Activated CD8-positive, alpha-beta memory T cell treated with anti-CD3 and anti-CD28 coated beads for 36 hours (primary cell): ENCODE measurements around the gene IGSF9. TPM values are rescaled to one million over a fixed set of nuclear protein-coding genes. Genes with fewer than 3 reads are reported as not detected.
"Not testable (repeated sequence)": the region's sequence is repeated elsewhere in the genome, so short reads cannot be mapped to it uniquely, and the experiment has no call there.

Experiments used
- CTCF ChIA-PET: fragments of 350-600 bp; sonication (Branson Sonifier 250); formaldehyde crosslinking; loops from one replicate; lab custom pipeline; 2021; ENCODE audit warnings: antibody characterized with exemption; lab: Charles Lee
- POLR2A ChIA-PET: fragments of 350-600 bp; sonication (Branson Sonifier 250); formaldehyde crosslinking; loops from one replicate; lab custom pipeline; 2021; ENCODE audit warnings: antibody characterized with exemption; lab: Charles Lee
- total RNA-seq, 2 experiments: library from RNA; stranded (reverse); gene quantifications; one replicate each; pipeline ENCODE4 v1.2.3, GENCODE V29; 2021

Gene IGSF9
- total RNA-seq, 2 experiments from 2014 or later: 0.06 TPM; not detected in 1

- ChIA-PET CTCF (no interaction called here), POLR2A (no interaction called here)
These were observed 27.7 kb downstream of the IGSF9 start for GRCh38 chr1:159917533-159918351.

GRCh38 chr1:159916242-159917051 is 29.0 kb downstream of the IGSF9 start:
- ChIA-PET POLR2A (interaction anchor here (2.3 kb wide), 1 partner anchor 8 kb away, joined by 11 read pairs; the partner anchor contains the start of gene TAGLN2), CTCF (interaction anchor here (1.0 to 1.3 kb wide), 2 partner anchors 7 to 20 kb away, joined by 3 to 4 read pairs; no protein-coding TSS in a partner anchor)

- ChIA-PET CTCF (interaction anchor here (1.0 to 1.3 kb wide), 2 partner anchors 8 to 19 kb away, joined by 3 to 4 read pairs; no protein-coding TSS in a partner anchor), POLR2A (interaction anchor here (2.3 kb wide), 1 partner anchor 9 kb away, joined by 11 read pairs; the partner anchor contains the start of gene TAGLN2)
These were observed 29.7 kb downstream of the IGSF9 start for GRCh38 chr1:159915571-159916241.

- ChIA-PET CTCF (no interaction called here), POLR2A (interaction anchor here (0.7 to 2.3 kb wide), 3 partner anchors 8 to 91 kb away, joined by 3 to 11 read pairs (median 4); partner anchors contain the start of gene TAGLN2)
These were observed 31.0 kb downstream of the IGSF9 start for GRCh38 chr1:159914252-159915018.

GRCh38 chr1:159913451-159914192 is 31.8 kb downstream of the IGSF9 start:
- POLR2A ChIA-PET: interaction anchor here (0.7 to 1.7 kb wide), 2 partner anchors 9 to 90 kb away, joined by 3 to 4 read pairs; no protein-coding TSS in a partner anchor
- CTCF ChIA-PET: no interaction called here

GRCh38 chr1:159911326-159912070 is 33.9 kb downstream of the IGSF9 start:
- CTCF ChIA-PET: no interaction called here

GRCh38 chr1:159908031-159908940 is 37.1 kb downstream of the IGSF9 start:
- CTCF ChIA-PET: interaction anchor here (1.4 to 1.8 kb wide), 2 partner anchors 15 to 17 kb away, joined by 6 read pairs; no protein-coding TSS in a partner anchor
- POLR2A ChIA-PET: no interaction called here

More at GRCh38 chr1:159911326-159912070, 33.9 kb downstream of the IGSF9 start:
- POLR2A ChIA-PET: no interaction called here

GRCh38 chr1:159906960-159907359 is 38.5 kb downstream of the IGSF9 start:
- CTCF ChIA-PET: interaction anchor here (0.8 to 1.8 kb wide), 3 partner anchors 16 to 126 kb away, joined by 3 to 6 read pairs (median 4); partner anchors contain the start of gene DUSP23
- POLR2A ChIA-PET: no interaction called here

- POLR2A ChIA-PET: not testable (repeated sequence)
- CTCF ChIA-PET: interaction anchor here (0.7 kb wide), 2 partner anchors 143 to 1126 kb away, joined by 3 to 4 read pairs; no protein-coding TSS in a partner anchor
These were observed 41.4 kb downstream of the IGSF9 start for GRCh38 chr1:159904036-159904435.

GRCh38 chr1:159902541-159902940 is 42.9 kb downstream of the IGSF9 start:
- POLR2A ChIA-PET: no interaction called here

GRCh38 chr1:159900755-159901360 is 44.6 kb downstream of the IGSF9 start:
- ChIA-PET POLR2A (interaction anchor here (1.0 kb wide), 1 partner anchor 19 kb away, joined by 4 read pairs; no protein-coding TSS in a partner anchor), CTCF (interaction anchor here (0.7 to 1.2 kb wide), 2 partner anchors 8 to 105 kb away, joined by 3 to 4 read pairs; no protein-coding TSS in a partner anchor)

More at GRCh38 chr1:159902541-159902940, 42.9 kb downstream of the IGSF9 start:
- CTCF ChIA-PET: no interaction called here

GRCh38 chr1:159900086-159900680 is 45.2 kb downstream of the IGSF9 start, which contains the start of gene CFAP45:
CFAP45 (minus strand) TSS chr1:159900165; CDS start chr1:159900098, 67 bp downstream.
- ChIA-PET CTCF (interaction anchor here (0.7 to 1.2 kb wide), 2 partner anchors 8 to 106 kb away, joined by 3 to 4 read pairs; no protein-coding TSS in a partner anchor), POLR2A (interaction anchor here (1.0 kb wide), 1 partner anchor 19 kb away, joined by 4 read pairs; no protein-coding TSS in a partner anchor)

- CTCF ChIA-PET, POLR2A ChIA-PET: not testable (repeated sequence)
These were observed 45.8 kb downstream of the IGSF9 start for GRCh38 chr1:159899634-159900033.

- POLR2A ChIA-PET: no interaction called here
- CTCF ChIA-PET: no interaction called here
These were observed 46.9 kb downstream of the IGSF9 start for GRCh38 chr1:159898527-159898926.
